ENCODE results near the gene PXYLP1. TPM values are rescaled to one million over a fixed set of nuclear protein-coding genes. Genes with fewer than 3 reads are reported as not detected.

The PXYLP1 gene
- total and polyA plus RNA-seq, 9 of the 15 experiments (the other 6 are each of a cell fraction or from before 2014, with no cell fraction given), result 0.80 to 2.9 (median 1.3) TPM

DNA sequence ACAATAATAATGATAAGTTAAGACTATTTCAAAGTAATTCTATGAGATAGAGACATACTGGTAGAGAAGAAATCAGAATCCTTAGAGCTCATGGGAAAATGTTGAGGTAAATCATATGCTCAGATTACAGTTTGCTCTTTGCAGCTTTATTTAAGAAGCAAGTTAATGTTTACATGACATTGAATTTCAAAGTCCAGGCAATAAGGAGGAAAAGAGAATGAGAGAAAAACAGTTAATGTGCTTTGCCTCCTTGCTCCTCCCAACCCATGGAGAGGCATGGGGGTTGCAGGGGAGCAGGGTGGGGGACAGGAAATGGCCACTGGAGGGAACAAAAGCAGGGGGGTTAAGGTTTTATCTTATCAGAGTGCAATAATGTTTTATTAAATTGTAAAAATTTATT, 94.5 kb downstream of the PXYLP1 start:
- H3K9ac ChIP-seq (ENCODE audit: insufficient read depth in 1 of 2, low read depth in 2 of 2, low read length in 2 of 2), result no peak overlapping the region
- no peak for TF ChIP-seq CHCHD3 (CRISPR knock-in tag; IDR thresholded peaks at IDR 0.05)
- no TSS peak for BruUV-seq (replicated peaks)
- H3K27me3 ChIP-seq (ENCODE audit: control insufficient read depth in 2 of 2, insufficient read depth in 2 of 2, low read length in 2 of 2), result no peaks in the 10 kb centered on the region
- intact Hi-C loops (cut with micrococcal nuclease) (no loop called here), in situ Hi-C loops (cut with MboI) (no loop called here)
- ChIA-PET POLR2A (interaction anchor here (0.6 kb wide), 1 partner anchor 327 kb away, joined by 3 read pairs; no protein-coding TSS in a partner anchor), CTCF (ENCODE audit: low intra/inter-chr PET ratio) (no interaction called here)
- H3K4me3 ChIP-seq, result no peak overlapping the region
- ATAC-seq, result no peak
- no peak overlapping the region for H3K27ac ChIP-seq (ENCODE audit: extremely low read depth, low read depth, low read length)
- no peaks in the 10 kb centered on the region for H3K36me3 ChIP-seq (ENCODE audit: control insufficient read depth, insufficient read depth, low read length)
- H3K9me3 ChIP-seq (replicated peaks; ENCODE audit: control insufficient read depth, insufficient read depth, low read depth, low read length), result no peaks in the 10 kb centered on the region
- no peak overlapping the region for H3K4me2 ChIP-seq (ENCODE audit: insufficient read depth, low read length)
- H3K79me2 ChIP-seq (ENCODE audit: control insufficient read depth, insufficient read depth, low read length), result no peaks in the 10 kb centered on the region
- no peaks in the 10 kb centered on the region for H3K9me1 ChIP-seq (ENCODE audit: control insufficient read depth, insufficient read depth, low read length)
- H2AFZ ChIP-seq (ENCODE audit: low read depth, low read length), result peak overlapping the region; percentile 52
- H3K4me1 ChIP-seq (replicated peaks in 1 of 2; ENCODE audit: control insufficient read depth in 2 of 2, insufficient read depth in 2 of 2, low read length in 2 of 2), result peaks cover 0 to 24% of the 10 kb centered on the region in 2 experiments; a peak in 3 of 5 replicates
- no peaks in the 10 kb centered on the region for H4K20me1 ChIP-seq (replicated peaks; ENCODE audit: control insufficient read depth, insufficient read depth, low read length)
- no peak for FAIRE-seq
- no peak for DNase-seq (ENCODE audit: extremely low read depth in 1 of 4, low spot score in 3 of 4)

- intact Hi-C loops (cut with micrococcal nuclease), result no loop called here
- FAIRE-seq (no peak), ATAC-seq (no peak), DNase-seq (ENCODE audit: extremely low read depth in 1 of 4, low spot score in 3 of 4) (no peak)
- in situ Hi-C loops (cut with MboI), result no loop called here
- Histone ChIP-seq H3K4me2 (ENCODE audit: insufficient read depth, low read length) (no peak overlapping the region), H2AFZ (ENCODE audit: low read depth, low read length) (peak overlapping the region; percentile 20; the same call in 1 of the 2 replicates), H3K27ac (ENCODE audit: extremely low read depth, low read depth, low read length) (no peak overlapping the region), H3K36me3 (ENCODE audit: control insufficient read depth, insufficient read depth, low read length) (no peaks in the 10 kb centered on the region), H3K9me3 (replicated peaks; ENCODE audit: control insufficient read depth, insufficient read depth, low read depth, low read length) (no peaks in the 10 kb centered on the region), H4K20me1 (replicated peaks; ENCODE audit: control insufficient read depth, insufficient read depth, low read length) (no peaks in the 10 kb centered on the region), H3K9ac (ENCODE audit: insufficient read depth in 1 of 2, low read depth in 2 of 2, low read length in 2 of 2) (no peak overlapping the region), H3K9me1 (ENCODE audit: control insufficient read depth, insufficient read depth, low read length) (no peaks in the 10 kb centered on the region), H3K27me3 (ENCODE audit: control insufficient read depth in 2 of 2, insufficient read depth in 2 of 2, low read length in 2 of 2) (no peaks in the 10 kb centered on the region), H3K4me3 (no peak overlapping the region), H3K79me2 (ENCODE audit: control insufficient read depth, insufficient read depth, low read length) (no peaks in the 10 kb centered on the region), H3K4me1 (replicated peaks in 1 of 2; ENCODE audit: control insufficient read depth in 2 of 2, insufficient read depth in 2 of 2, low read length in 2 of 2) (peaks cover 0 to 29% of the 10 kb centered on the region in 2 experiments; a peak in 4 of 5 replicates)
- 62% methylated on average over 3 of the region's 3 CpGs for WGBS (ENCODE audit: insufficient coverage, low coverage, missing lambda C conversion rate)
- ChIA-PET POLR2A (no interaction called here), CTCF (ENCODE audit: low intra/inter-chr PET ratio) (no interaction called here)
- no TSS peak for BruUV-seq (replicated peaks)
- no peak for TF ChIP-seq BRCA1 (IDR thresholded peaks at IDR 0.05)
- no peak for TF ChIP-seq BRCA1 (CRISPR knock-in tag; IDR thresholded peaks at IDR 0.05)
- TF ChIP-seq ZNF785 (CRISPR knock-in tag; IDR thresholded peaks at IDR 0.05), result no peak
- no peak for TF ChIP-seq ZNF57 (CRISPR knock-in tag; IDR thresholded peaks at IDR 0.05)
- TF ChIP-seq SIN3B (IDR thresholded peaks at IDR 0.05; ENCODE audit: low read depth), result no peak
- TF ChIP-seq SNRNP70 (optimal IDR thresholded peaks at IDR 0.05; ENCODE audit: low read depth, low read length), result no peak
- no peak for TF ChIP-seq TAL1 (IDR thresholded peaks at IDR 0.05)
- no peak for TF ChIP-seq RBM22 (IDR thresholded peaks at IDR 0.05; ENCODE audit: low read depth, low read length, poor library complexity, severe bottlenecking)
- TF ChIP-seq NFYB (IDR thresholded peaks at IDR 0.05; ENCODE audit: extremely low read depth, insufficient read length), result no peak
- no peak for TF ChIP-seq PHTF2 (CRISPR knock-in tag; IDR thresholded peaks at IDR 0.05)
- TF ChIP-seq ZNF354B (CRISPR knock-in tag; IDR thresholded peaks at IDR 0.05), result no peak
- no peak for TF ChIP-seq SMARCB1 (IDR thresholded peaks at IDR 0.05; ENCODE audit: insufficient read length, low read depth)
- TF ChIP-seq, protein P1, sequence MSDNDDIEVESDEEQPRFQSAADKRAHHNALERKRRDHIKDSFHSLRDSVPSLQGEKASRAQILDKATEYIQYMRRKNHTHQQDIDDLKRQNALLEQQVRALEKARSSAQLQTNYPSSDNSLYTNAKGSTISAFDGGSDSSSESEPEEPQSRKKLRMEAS (CRISPR knock-in tag; IDR thresholded peaks at IDR 0.05), result no peak
- no peak for TF ChIP-seq TBP (optimal IDR thresholded peaks at IDR 0.05; ENCODE audit: low read depth, low read length)
- no peak for TF ChIP-seq CXXC5 (CRISPR knock-in tag; IDR thresholded peaks at IDR 0.05)
- TF ChIP-seq, protein P2, sequence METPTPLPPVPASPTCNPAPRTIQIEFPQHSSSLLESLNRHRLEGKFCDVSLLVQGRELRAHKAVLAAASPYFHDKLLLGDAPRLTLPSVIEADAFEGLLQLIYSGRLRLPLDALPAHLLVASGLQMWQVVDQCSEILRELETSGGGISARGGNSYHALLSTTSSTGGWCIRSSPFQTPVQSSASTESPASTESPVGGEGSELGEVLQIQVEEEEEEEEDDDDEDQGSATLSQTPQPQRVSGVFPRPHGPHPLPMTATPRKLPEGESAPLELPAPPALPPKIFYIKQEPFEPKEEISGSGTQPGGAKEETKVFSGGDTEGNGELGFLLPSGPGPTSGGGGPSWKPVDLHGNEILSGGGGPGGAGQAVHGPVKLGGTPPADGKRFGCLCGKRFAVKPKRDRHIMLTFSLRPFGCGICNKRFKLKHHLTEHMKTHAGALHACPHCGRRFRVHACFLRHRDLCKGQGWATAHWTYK (CRISPR knock-in tag; IDR thresholded peaks at IDR 0.05), result no peak
- TF ChIP-seq SMC3 (conservative IDR thresholded peaks at IDR 0.05; ENCODE audit: insufficient read depth, low read depth, low read length), result no peak
- TF ChIP-seq RBBP5 (IDR thresholded peaks at IDR 0.05; ENCODE audit: borderline replicate concordance, insufficient read depth, low read length, poor library complexity, severe bottlenecking), result no peak
These were observed 95.0 kb downstream of the PXYLP1 start for GRCh38 chr3:141326626-141327025.

Measured in K562 (cell line).